Loucy (cell line): ENCODE data around the gene CD180.
A peak's percentile ranks its signal among the peaks of the same experiment; 100 is the strongest.

Experiments used
- H2AFZ ChIP-seq: fragments of 200-600 bp; sonication (generic); 2 replicates; pipeline ENCODE4 v1.6.0; 2016; ENCODE audit warnings: antibody characterized with exemption, mild to moderate bottlenecking, low read length, moderate library complexity
- H3F3A ChIP-seq: fragments of 200-600 bp; 2 replicates; pipeline ENCODE4 v1.6.0; 2016; ENCODE audit warnings: antibody characterized with exemption, low read depth, mild to moderate bottlenecking
- H3K27me3 ChIP-seq: fragments of 200-600 bp; sonication (generic); 2 replicates; pipeline ENCODE4 v1.6.1; 2014; ENCODE audit warnings: low read length, mild to moderate bottlenecking; ENCODE audit not compliant: insufficient read depth, poor library complexity, severe bottlenecking
- H3K36me3 ChIP-seq: fragments of 200-600 bp; sonication (generic); 2 replicates; pipeline ENCODE4 v1.6.1; 2016; ENCODE audit warnings: low read length; ENCODE audit not compliant: insufficient read depth
- H3K4me1 ChIP-seq: fragments of 200-600 bp; sonication (generic); 2 replicates; pipeline ENCODE4 v1.5.1; 2014; ENCODE audit warnings: low read length, mild to moderate bottlenecking; ENCODE audit not compliant: insufficient read depth, poor library complexity, severe bottlenecking
- H3K4me2 ChIP-seq: fragments of 200-600 bp; sonication (generic); 2 replicates; pipeline ENCODE4 v1.6.0; 2014; ENCODE audit warnings: antibody characterized with exemption, low read length, low read depth, mild to moderate bottlenecking; ENCODE audit not compliant: poor library complexity, severe bottlenecking
- H3K4me3 ChIP-seq: fragments of 200-600 bp; sonication (generic); 2 replicates; pipeline ENCODE4 v1.5.1; 2014; ENCODE audit warnings: low read length, mild to moderate bottlenecking, mixed read lengths; ENCODE audit not compliant: poor library complexity, severe bottlenecking
- H3K79me2 ChIP-seq: fragments of 200-600 bp; sonication (generic); 2 replicates; pipeline ENCODE4 v1.6.1; 2014; ENCODE audit warnings: low read length; ENCODE audit not compliant: insufficient read depth
- H3K9ac ChIP-seq: fragments of 200-600 bp; sonication (generic); 2 replicates; pipeline ENCODE4 v1.6.0; 2014; ENCODE audit warnings: mild to moderate bottlenecking, low read depth, low read length, moderate library complexity; ENCODE audit not compliant: poor library complexity, severe bottlenecking
- H3K9me2 ChIP-seq: fragments of 200-600 bp; sonication (generic); replicated peaks from 2 replicates; pipeline ENCODE4 v1.6.1; 2016; ENCODE audit warnings: low read depth, low read length, mixed read lengths
- H3K9me3 ChIP-seq: fragments of 200-600 bp; sonication (generic); 2 replicates; pipeline ENCODE4 v1.6.1; 2014; ENCODE audit warnings: mild to moderate bottlenecking, antibody characterized with exemption, low read length, low read depth; ENCODE audit not compliant: insufficient read depth
- H4K20me1 ChIP-seq: fragments of 200-600 bp; sonication (generic); 2 replicates; pipeline ENCODE4 v1.6.0; 2014; ENCODE audit warnings: antibody characterized with exemption, low read length, mild to moderate bottlenecking; ENCODE audit not compliant: insufficient read depth, poor library complexity, severe bottlenecking
- EZH2phosphoT487 ChIP-seq: fragments of 200-600 bp; IDR thresholded peaks from 2 replicates; pipeline ENCODE4 v1.6.1; 2018; ENCODE audit warnings: antibody characterized with exemption, mild to moderate bottlenecking, moderate library complexity, borderline replicate concordance
- TF ChIP-seq, protein P1 (sequence below): fragments of 200-600 bp; sonication (generic); conservative IDR thresholded peaks from 2 replicates; pipeline ENCODE4 v1.5.1; 2014; ENCODE audit warnings: mild to moderate bottlenecking, antibody characterized with exemption, low read length

CD180 gene

DNA sequence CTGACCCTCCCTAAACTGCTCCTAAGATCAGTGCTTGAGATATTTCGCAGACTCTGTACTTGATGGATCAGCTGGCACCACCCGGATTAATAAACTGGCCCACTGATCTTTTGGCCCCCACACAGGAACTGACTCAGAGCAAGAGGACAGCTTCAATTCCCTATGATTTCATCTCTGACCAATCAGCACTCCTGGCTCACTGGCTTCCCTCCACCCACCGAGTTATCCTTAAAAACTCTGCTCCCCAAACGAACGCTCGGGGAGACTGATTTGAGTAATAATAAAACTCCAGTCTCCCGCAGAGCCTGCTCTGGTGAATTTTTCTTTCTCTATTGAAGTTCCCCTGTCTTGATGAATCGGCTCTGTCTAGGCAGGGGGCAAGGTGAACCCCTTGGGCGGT is 36.5 kb upstream of the CD180 start:
- no peak overlapping the region for H3K4me3 ChIP-seq
- H3K27me3 ChIP-seq = no peaks in the 10 kb centered on the region
- TF ChIP-seq EZH2phosphoT487 = no peak
- TF ChIP-seq, protein P1, sequence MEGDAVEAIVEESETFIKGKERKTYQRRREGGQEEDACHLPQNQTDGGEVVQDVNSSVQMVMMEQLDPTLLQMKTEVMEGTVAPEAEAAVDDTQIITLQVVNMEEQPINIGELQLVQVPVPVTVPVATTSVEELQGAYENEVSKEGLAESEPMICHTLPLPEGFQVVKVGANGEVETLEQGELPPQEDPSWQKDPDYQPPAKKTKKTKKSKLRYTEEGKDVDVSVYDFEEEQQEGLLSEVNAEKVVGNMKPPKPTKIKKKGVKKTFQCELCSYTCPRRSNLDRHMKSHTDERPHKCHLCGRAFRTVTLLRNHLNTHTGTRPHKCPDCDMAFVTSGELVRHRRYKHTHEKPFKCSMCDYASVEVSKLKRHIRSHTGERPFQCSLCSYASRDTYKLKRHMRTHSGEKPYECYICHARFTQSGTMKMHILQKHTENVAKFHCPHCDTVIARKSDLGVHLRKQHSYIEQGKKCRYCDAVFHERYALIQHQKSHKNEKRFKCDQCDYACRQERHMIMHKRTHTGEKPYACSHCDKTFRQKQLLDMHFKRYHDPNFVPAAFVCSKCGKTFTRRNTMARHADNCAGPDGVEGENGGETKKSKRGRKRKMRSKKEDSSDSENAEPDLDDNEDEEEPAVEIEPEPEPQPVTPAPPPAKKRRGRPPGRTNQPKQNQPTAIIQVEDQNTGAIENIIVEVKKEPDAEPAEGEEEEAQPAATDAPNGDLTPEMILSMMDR = no peak
- no peaks in the 10 kb centered on the region for H3K9me2 ChIP-seq
- no peaks in the 10 kb centered on the region for H3K36me3 ChIP-seq
- H3K9me3 ChIP-seq = no peaks in the 10 kb centered on the region
- H2AFZ ChIP-seq = no peak overlapping the region
- no peak overlapping the region for H3K4me2 ChIP-seq
- no peaks in the 10 kb centered on the region for H3K4me1 ChIP-seq
- no peaks in the 10 kb centered on the region for H3F3A ChIP-seq
- no peaks in the 10 kb centered on the region for H3K79me2 ChIP-seq
- no peak overlapping the region for H3K9ac ChIP-seq
- H4K20me1 ChIP-seq = no peaks in the 10 kb centered on the region

DNA sequence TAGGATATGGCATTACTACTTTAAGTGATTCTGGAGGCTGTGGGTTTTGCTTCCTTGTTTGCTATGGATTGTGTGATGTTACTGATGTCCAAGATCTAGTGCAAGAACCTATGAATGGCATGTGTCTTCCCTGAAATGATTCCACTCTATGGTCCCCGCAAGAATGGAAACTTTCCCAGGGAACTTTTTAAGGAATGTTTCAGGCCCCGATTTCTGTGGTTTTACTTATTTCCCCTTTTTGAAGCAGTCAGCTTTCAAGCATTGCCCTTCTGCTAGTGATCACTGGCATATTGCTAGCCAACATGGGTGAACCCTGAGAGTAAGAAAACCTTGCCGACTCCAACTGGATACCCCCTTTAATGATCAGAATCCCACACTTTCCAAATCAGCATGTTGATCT is 26.6 kb upstream of the CD180 start:
- H3K9me2 ChIP-seq = no peaks in the 10 kb centered on the region
- H3K27me3 ChIP-seq = no peaks in the 10 kb centered on the region
- no peak overlapping the region for H3K4me3 ChIP-seq
- H3K36me3 ChIP-seq = no peaks in the 10 kb centered on the region
- H3K9me3 ChIP-seq = no peaks in the 10 kb centered on the region
- TF ChIP-seq, protein P1 = no peak
- no peak for TF ChIP-seq EZH2phosphoT487
- H3K4me2 ChIP-seq = no peak overlapping the region
- no peaks in the 10 kb centered on the region for H4K20me1 ChIP-seq
- H2AFZ ChIP-seq = no peak overlapping the region
- H3K9ac ChIP-seq = no peak overlapping the region
- peaks cover 18% of the 10 kb centered on the region for H3K4me1 ChIP-seq
- no peaks in the 10 kb centered on the region for H3K79me2 ChIP-seq
- no peaks in the 10 kb centered on the region for H3F3A ChIP-seq

DNA sequence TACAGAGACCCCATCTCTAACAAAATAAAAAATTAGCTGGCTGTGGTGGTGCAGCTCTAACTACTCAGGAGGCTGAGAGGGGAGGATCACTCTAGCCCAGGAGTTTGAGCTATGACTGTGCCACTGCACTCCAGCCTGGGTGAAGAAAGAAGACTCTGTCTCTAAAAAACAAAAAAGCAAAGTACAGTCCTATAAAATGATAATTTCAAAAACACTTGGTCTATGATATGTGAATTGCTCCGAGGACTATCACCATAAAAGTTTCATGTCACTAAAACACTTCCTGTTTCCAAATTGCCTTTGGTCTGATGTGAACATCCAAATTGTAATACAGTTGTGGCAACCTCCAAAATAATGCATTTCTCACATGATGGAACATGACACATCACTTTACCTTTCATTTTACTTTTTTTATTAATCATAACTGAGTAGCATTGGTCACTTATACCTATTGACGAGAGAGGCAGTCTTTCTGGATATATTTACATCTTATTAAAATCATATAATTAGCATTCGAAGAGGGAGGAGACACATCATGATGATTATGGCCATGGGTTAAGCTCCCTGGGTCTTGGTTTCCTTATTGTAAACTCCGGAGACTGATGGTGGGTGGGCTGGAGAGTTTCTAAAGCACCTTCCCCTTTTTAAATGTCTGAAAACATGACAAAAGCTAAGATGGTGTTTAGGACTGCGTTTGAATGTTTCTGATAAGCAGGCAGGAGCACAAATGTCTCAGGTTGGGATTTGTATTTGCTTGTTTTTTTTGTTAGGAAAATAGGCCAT is 25.8 kb upstream of the CD180 start:
- Histone ChIP-seq H3K36me3 (no peaks in the 10 kb centered on the region), H3K9me3 (no peaks in the 10 kb centered on the region), H3K4me2 (peak overlapping the region; percentile 38), H4K20me1 (no peaks in the 10 kb centered on the region), H3K4me3 (peak overlapping the region; percentile 21), H3K27me3 (no peaks in the 10 kb centered on the region), H3K4me1 (peaks cover 18% of the 10 kb centered on the region), H3F3A (no peaks in the 10 kb centered on the region), H2AFZ (no peak overlapping the region), H3K79me2 (no peaks in the 10 kb centered on the region), H3K9me2 (no peaks in the 10 kb centered on the region), H3K9ac (no peak overlapping the region)
- TF ChIP-seq, protein P1 = no peak
- no peak for TF ChIP-seq EZH2phosphoT487
